Dendritic cell treated with granulocyte-macrophage colony-stimulating factor and Interleukin-4, amounts not matched to agents 40 ng/mL and 50 ng/mL, for 4 days (primary cell): ENCODE results near the gene UNC5B.

Source experiments
- H3K27ac Mint-ChIP-seq: one replicate; pipeline ENCODE4 v1.8.0; 2022; ENCODE audit warnings: mild to moderate bottlenecking, mixed read lengths
- H3K27me3 Mint-ChIP-seq: one replicate; pipeline ENCODE4 v1.8.0; 2022; ENCODE audit warnings: mild to moderate bottlenecking, mixed read lengths
- H3K36me3 Mint-ChIP-seq: one replicate; pipeline ENCODE4 v1.8.0; 2022; ENCODE audit warnings: low read depth, mixed read lengths
- H3K4me1 Mint-ChIP-seq: one replicate; pipeline ENCODE4 v1.8.0; 2022; ENCODE audit warnings: low read depth, mixed read lengths
- H3K4me3 Mint-ChIP-seq: one replicate; pipeline ENCODE4 v1.8.0; 2022; ENCODE audit warnings: mild to moderate bottlenecking, moderate library complexity, mixed read lengths
- H3K9me3 Mint-ChIP-seq: one replicate; pipeline ENCODE4 v1.8.0; 2022; ENCODE audit warnings: mixed read lengths
- intact Hi-C: fragments of 100-400 bp; cut with micrococcal nuclease; formaldehyde crosslinking; loops from one replicate; pipeline ENCODE4 v1.15.0; 2022

UNC5B gene

DNA sequence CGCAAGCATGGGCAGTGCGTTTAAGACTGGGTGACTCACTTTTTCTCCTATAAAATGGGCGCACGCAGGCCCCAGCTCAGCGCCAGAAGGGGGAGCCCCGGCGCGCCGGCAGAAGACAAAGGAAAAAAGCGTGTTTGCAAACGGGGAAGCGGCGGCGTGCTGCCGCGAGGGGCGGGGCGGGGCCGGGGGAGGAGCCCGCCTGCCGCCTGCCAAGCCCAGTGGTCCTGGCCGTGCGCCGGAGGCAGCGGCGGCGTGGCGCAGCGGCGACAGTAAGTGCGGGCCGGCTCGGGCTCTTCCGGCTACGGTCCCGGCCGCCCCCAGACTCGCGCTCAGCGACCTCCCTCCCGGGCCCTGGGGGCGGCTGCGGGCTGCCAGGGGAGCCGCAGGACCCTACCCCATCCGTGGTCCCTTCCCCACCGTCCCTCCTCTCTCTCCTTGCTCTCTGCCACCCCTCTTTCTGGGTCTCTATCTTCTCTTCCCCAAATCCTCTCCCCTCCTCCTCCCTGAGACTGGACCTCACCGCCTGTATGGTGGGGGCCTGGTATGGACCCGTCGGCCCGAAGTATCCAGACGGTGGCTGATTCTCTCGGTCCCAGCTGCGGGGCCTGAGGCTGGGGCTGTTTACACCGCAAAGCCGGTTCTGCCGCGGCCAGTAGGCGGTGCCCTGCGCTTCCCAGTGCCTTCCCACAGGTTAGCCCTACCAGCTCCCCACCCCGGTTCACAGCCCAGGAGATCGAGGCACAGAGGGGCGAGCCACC is 106.9 kb downstream of the UNC5B start, which contains the start of gene SLC29A3:
SLC29A3 (plus strand) TSS at position 218 of the 758 bp plus-strand sequence; CDS start at position 269, 51 bp downstream.
- Mint-ChIP-seq H3K9me3 (no peaks in the 10 kb centered on the region), H3K36me3 (peaks cover 30% of the 10 kb centered on the region), H3K27me3 (no peaks in the 10 kb centered on the region), H3K4me1 (peaks cover 77% of the 10 kb centered on the region), H3K27ac (peak within 1 kb of the TSS; percentile 90), H3K4me3 (peak within 1 kb of the TSS; percentile 100)
- intact Hi-C loops = loop anchor here (1.0 to 10.0 kb wide), 8 partner anchors 58 to 726 kb away; no protein-coding TSS in a partner anchor

DNA sequence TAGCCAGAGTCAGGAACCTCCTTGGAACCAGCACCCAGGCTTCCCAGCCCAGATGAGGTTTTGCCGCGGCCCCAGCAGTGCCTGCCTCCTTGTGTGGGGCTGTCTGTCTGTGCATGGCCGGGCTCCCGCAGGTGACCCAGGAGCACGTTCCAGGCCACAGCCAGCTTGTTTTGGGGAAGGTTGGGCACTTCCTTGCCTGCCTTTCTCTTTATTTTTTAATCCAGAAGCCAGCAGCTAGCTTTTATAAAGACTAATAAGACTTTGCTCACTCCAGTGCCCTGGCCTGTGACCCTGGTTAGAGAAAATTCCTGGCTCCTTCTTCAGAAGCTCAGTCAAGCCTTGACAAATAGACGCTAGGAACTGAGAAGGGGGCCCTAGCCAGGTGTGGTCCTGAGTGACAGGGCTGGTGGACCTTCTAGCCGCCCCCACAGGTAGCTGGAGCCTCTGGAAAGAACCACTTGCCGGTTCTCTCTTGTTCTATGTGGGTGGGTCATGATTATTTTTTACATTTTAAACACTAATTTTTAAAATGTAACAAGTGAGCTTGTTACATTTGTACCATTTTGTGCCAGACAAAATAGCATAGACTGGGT is 107.5 kb downstream of the UNC5B start:
- Mint-ChIP-seq H3K36me3 (peaks cover 37% of the 10 kb centered on the region), H3K4me3 (peak overlapping the region; percentile 100), H3K27ac (peak overlapping the region; percentile 90), H3K4me1 (peaks cover 82% of the 10 kb centered on the region), H3K27me3 (no peaks in the 10 kb centered on the region), H3K9me3 (no peaks in the 10 kb centered on the region)
- intact Hi-C loops = loop anchor here (1.0 to 10.0 kb wide), 8 partner anchors 57 to 725 kb away; no protein-coding TSS in a partner anchor

DNA sequence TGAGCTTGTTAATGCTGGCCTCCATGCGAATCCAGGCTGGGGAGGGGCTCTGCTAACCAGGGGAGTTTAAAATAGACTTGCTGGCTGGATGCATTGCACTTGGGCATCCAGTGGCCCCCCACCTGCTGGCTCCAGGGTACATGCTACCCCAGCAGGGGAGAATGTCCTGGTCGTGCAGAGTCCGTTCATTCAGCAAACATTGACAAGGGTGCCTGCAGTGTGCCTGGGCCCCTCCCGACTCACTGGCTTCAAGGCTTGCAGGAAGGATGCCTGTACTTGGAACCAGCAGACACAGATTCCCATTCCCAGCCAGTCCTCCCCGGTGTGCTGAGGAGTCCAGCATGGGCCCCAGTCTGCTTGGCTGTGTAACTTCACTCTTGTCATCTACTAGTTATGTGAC is 108.2 kb downstream of the UNC5B start:
- H3K27ac Mint-ChIP-seq = peak overlapping the region; percentile 90
- H3K4me3 Mint-ChIP-seq = peak overlapping the region; percentile 14
- H3K9me3 Mint-ChIP-seq = no peaks in the 10 kb centered on the region
- H3K36me3 Mint-ChIP-seq = peaks cover 44% of the 10 kb centered on the region
- no peaks in the 10 kb centered on the region for H3K27me3 Mint-ChIP-seq
- H3K4me1 Mint-ChIP-seq = peaks cover 80% of the 10 kb centered on the region
- intact Hi-C loops = no loop called here

DNA sequence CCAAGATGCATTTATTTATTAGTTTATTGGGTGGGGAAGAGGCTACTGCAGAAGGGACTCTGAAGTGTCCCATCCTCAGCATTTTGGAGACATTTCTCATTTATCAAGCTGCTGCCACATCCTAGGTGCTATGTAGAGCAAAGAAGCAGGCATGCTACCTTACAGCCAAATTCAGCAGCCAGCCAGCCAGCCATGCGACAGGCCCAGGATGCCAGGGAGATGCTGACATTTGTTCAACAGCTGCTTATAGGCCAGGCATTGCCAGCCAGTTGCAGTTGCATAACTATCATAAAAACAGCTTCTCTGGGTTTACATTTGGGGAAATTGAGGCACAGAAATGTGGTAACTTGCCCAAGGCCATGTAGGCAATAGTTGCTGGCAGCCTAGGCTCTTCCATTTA is 109.0 kb downstream of the UNC5B start:
- intact Hi-C loops = no loop called here
- Mint-ChIP-seq H3K9me3 (no peaks in the 10 kb centered on the region), H3K27me3 (no peaks in the 10 kb centered on the region), H3K27ac (no peak overlapping the region), H3K4me3 (no peak overlapping the region), H3K4me1 (peaks cover 72% of the 10 kb centered on the region), H3K36me3 (peaks cover 52% of the 10 kb centered on the region)

DNA sequence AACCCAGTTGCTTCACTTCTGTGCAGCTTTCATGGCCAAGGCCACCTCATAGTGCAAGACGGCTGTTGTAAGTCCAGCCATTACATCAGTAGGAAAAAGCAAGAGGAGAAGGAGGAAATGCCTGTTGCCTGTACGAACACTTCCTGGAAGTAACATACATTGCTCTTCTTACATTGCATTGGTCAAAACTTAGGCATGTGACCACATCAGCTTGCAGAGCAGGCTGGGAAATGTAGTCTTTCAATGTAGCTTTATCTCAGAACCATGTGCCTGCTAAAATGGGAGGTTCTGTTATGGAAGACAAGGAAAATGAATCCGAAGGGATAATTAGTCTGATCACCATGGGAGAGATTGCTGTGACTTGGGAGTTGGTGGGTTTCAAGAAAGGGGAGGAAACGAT is 111.0 kb downstream of the UNC5B start:
- H3K36me3 Mint-ChIP-seq = peaks cover 72% of the 10 kb centered on the region
- H3K27ac Mint-ChIP-seq = peak overlapping the region; percentile 7
- H3K9me3 Mint-ChIP-seq = no peaks in the 10 kb centered on the region
- H3K27me3 Mint-ChIP-seq = no peaks in the 10 kb centered on the region
- H3K4me3 Mint-ChIP-seq = no peak overlapping the region
- intact Hi-C loops = no loop called here
- H3K4me1 Mint-ChIP-seq = peaks cover 74% of the 10 kb centered on the region

DNA sequence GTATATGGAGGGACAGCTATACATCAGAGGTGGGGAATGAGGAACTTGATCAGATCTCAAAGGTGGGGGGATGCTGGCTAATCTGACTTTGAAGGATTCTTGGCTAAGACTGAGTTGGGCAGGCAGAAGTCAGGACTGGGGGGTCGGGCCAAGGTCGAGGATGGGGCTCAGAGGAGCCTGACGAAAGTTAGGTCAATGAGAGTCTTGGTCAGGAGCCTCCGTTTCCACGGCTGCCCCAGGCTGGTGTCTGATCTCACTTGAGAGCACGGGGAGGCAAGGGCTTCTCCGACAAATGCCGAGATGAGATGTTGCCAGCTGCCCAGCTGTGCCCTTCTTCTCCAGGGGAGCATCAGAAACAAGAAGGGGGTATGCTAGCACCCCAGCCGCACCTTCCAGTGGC is 112.4 kb downstream of the UNC5B start:
- peaks cover 79% of the 10 kb centered on the region for H3K36me3 Mint-ChIP-seq
- H3K27ac Mint-ChIP-seq = no peak overlapping the region
- H3K4me1 Mint-ChIP-seq = peaks cover 72% of the 10 kb centered on the region
- no peaks in the 10 kb centered on the region for H3K27me3 Mint-ChIP-seq
- H3K9me3 Mint-ChIP-seq = no peaks in the 10 kb centered on the region
- intact Hi-C loops = no loop called here
- no peak overlapping the region for H3K4me3 Mint-ChIP-seq

DNA sequence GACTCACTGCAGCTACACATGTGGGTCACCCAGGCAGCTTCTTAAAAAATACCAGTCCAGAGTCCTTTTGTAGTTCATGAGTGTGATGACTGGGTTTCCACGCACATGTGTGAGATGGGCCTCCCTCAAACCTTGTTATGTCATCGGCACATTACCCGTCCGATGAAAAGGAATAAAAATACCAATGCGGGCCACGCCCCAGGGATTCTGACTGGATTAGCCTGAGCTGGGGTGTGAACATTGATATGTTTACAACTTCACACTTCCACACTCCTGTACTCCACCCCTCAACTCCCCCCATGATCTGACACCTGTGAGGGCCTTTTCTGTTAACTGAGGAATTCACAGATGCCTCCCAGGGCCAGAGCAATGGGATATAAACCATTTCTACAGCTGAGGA is 112.9 kb downstream of the UNC5B start:
- Mint-ChIP-seq H3K36me3 (peaks cover 84% of the 10 kb centered on the region), H3K27me3 (no peaks in the 10 kb centered on the region), H3K4me3 (no peak overlapping the region), H3K9me3 (no peaks in the 10 kb centered on the region), H3K4me1 (peaks cover 71% of the 10 kb centered on the region), H3K27ac (no peak overlapping the region)
- intact Hi-C loops = no loop called here

DNA sequence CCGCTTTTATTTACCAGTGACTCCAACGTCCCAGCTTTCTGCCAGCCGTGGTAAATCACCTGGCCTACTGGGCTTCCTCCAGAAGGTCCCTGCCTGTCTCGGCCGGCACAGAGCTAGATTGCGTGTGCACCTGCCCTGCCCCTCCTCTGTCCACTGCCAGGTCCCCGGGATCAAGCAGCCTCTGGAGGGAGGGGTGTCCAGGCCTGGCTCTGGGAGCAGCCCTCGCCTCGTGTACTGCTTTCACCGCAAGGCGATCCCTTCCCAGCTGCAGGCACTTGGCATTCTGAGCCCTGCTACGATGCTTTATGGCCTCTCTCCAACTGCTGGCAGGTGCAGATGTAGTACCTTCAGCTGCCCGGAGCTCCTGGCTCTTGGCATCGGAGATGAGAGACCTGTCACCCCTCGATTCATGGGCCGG is 114.1 kb downstream of the UNC5B start:
- H3K36me3 Mint-ChIP-seq = peaks cover 96% of the 10 kb centered on the region
- no peak overlapping the region for H3K27ac Mint-ChIP-seq
- no peak overlapping the region for H3K4me3 Mint-ChIP-seq
- no peaks in the 10 kb centered on the region for H3K9me3 Mint-ChIP-seq
- intact Hi-C loops = no loop called here
- peaks cover 68% of the 10 kb centered on the region for H3K4me1 Mint-ChIP-seq
- no peaks in the 10 kb centered on the region for H3K27me3 Mint-ChIP-seq

DNA sequence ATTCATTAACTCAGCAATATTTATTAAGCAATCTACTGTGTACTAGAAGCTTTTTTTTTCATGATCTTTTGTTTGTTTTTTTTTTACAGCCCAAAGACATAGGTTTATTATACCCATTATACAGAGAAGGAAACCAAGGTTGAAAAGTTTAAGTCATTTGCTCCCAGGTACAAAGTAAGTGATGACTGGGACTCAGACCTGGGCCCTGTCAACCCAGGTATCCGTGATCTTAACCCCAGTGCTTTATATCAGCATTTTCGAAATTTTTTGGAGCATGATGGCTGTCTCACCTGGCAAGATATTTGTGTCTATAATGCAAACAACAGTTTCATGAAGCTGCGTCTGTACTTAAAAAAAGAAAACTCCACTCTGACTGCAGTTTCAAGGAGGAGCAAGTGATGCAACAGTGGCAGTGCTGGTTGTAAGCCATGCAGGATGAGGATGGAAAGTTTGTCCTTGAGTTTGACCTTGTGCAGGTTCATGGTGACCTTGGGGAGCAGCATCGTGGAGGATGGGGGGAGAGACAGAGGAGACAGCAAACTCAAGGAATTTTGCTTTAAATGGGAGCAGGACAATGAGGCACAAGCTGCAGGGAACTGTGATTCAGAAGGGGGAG is 118.5 kb downstream of the UNC5B start:
- peak overlapping the region; percentile 2 for H3K27ac Mint-ChIP-seq
- H3K36me3 Mint-ChIP-seq = peaks cover 87% of the 10 kb centered on the region
- no peak overlapping the region for H3K4me3 Mint-ChIP-seq
- peaks cover 73% of the 10 kb centered on the region for H3K4me1 Mint-ChIP-seq
- intact Hi-C loops = no loop called here
- no peaks in the 10 kb centered on the region for H3K9me3 Mint-ChIP-seq
- H3K27me3 Mint-ChIP-seq = no peaks in the 10 kb centered on the region

DNA sequence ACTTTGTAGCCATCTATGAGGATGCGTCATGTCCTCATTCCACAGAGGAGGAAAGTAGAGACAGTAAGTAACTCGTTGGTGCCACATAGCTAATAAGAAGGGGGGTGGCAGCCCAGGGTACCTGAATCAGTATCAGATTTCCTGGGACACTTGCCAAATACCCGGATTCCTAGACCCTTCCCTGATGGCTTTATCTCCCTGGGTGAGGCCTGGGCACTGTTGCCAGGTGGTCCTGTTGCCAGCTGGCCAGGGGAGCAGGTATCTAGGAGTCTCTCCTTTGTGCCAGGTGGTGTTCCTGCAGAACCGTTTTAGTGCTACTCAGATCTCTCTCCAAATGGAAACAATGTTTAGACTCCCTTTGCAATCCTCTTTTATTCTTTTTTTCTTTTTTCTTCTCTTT is 119.4 kb downstream of the UNC5B start:
- no peak overlapping the region for H3K27ac Mint-ChIP-seq
- H3K36me3 Mint-ChIP-seq = peaks cover 87% of the 10 kb centered on the region
- no peaks in the 10 kb centered on the region for H3K27me3 Mint-ChIP-seq
- H3K9me3 Mint-ChIP-seq = no peaks in the 10 kb centered on the region
- peaks cover 78% of the 10 kb centered on the region for H3K4me1 Mint-ChIP-seq
- intact Hi-C loops = no loop called here
- no peak overlapping the region for H3K4me3 Mint-ChIP-seq

DNA sequence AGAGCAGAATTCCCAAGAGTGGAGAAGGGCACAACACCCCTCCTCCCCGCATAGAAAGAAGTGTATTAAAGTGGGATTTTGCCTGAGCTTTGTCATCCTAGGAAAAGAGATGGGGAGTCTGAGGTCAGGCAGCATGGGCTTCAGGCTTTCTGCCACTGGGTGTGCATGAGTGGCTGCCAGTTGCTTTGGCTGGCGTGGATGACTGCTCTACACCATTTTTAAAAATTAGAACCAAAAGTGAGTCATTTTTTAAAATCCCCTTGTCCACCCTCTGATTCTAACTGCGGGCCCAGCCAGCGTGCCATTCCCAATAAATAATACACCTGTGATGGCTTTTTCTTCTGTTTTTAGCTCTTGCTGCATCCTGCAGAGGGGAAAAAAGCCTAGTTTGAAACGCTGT is 120.1 kb downstream of the UNC5B start:
- Mint-ChIP-seq H3K4me1 (peaks cover 71% of the 10 kb centered on the region), H3K27ac (peak overlapping the region; percentile 86), H3K36me3 (peaks cover 87% of the 10 kb centered on the region), H3K27me3 (no peaks in the 10 kb centered on the region), H3K9me3 (no peaks in the 10 kb centered on the region), H3K4me3 (no peak overlapping the region)
- intact Hi-C loops = no loop called here

DNA sequence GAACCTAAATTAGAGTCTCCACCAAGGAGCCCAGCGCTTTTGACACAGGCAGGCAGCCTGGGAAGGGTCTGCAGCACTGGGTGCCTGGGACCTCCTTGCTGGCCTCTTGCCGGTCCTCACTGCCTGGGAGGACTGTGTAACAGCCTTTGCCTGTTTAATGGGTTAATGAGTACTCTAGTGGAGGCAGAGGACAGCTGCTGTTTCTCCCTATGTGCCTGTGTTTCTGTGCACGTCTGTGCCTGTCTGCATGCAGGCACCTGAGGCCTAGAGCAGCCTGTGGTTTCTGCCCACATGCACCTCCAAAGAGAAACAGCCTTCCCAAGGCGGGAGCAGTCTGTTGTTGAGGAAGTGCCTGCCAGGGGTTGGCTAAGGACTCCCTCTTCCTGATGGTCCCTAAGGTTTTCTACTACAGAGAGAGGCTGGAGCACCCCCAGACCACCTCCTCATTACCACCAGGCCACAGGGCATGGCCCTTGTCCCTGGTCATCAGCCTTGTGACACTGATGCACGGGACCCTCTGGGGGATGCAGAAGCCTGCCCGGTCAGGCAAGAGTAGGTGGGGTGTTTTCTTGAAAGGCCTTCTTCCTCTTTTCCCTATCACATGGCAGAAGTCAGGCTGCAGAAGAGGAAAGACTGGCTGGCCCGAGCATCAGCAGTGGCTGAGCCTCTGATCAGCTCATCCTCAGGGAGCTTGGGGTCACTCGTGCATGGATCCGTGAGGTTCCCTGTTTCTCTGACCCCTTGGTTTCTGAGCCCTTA is 120.9 kb downstream of the UNC5B start:
- no peak overlapping the region for H3K4me3 Mint-ChIP-seq
- peaks cover 87% of the 10 kb centered on the region for H3K36me3 Mint-ChIP-seq
- no peaks in the 10 kb centered on the region for H3K27me3 Mint-ChIP-seq
- peaks cover 63% of the 10 kb centered on the region for H3K4me1 Mint-ChIP-seq
- intact Hi-C loops = no loop called here
- H3K27ac Mint-ChIP-seq = peak overlapping the region; percentile 86
- no peaks in the 10 kb centered on the region for H3K9me3 Mint-ChIP-seq

DNA sequence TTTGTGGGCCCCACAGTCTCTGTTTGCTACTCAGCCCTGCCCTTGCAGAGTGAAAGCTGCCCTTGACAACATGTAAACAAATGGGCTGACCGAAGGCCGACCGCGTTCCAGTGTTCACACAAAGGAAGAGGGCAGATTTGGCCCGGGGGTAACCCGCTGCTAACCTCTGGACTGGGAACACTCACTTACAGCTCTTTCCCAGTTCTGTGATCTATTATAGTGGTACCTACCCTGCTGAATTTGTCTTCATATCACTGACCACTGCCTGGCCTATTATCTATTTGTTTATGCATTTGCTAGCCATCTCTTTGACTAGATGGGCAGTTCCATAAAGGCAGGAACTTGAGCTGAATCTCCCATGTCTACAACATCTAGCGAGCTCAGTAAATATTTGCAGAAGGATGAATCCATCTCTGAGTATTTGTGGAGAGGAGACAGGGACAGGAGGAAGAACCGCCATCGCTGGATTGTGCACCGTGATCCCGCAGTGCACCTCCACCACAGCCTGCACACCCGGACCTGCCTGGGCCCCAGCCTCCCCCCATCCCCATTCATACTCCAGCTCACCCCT is 121.9 kb downstream of the UNC5B start:
- Mint-ChIP-seq H3K27me3 (no peaks in the 10 kb centered on the region), H3K36me3 (peaks cover 87% of the 10 kb centered on the region), H3K27ac (peak overlapping the region; percentile 86), H3K4me3 (no peak overlapping the region), H3K4me1 (peaks cover 63% of the 10 kb centered on the region), H3K9me3 (no peaks in the 10 kb centered on the region)
- intact Hi-C loops = no loop called here
